ENCODE data around the gene DGCR2.

GRCh38 chr22:19065298-19065859 is 56.8 kb downstream of the DGCR2 start:
- no peak for TF ChIP-seq POLR2A (IDR thresholded peaks at IDR 0.05; ENCODE audit: control extremely low read depth in 1 of 2, low read depth in 2 of 2, low read length in 2 of 2)
- no peak for TF ChIP-seq BRCA1 (IDR thresholded peaks at IDR 0.05; ENCODE audit: low read depth, low read length)
- TF ChIP-seq, protein P1, sequence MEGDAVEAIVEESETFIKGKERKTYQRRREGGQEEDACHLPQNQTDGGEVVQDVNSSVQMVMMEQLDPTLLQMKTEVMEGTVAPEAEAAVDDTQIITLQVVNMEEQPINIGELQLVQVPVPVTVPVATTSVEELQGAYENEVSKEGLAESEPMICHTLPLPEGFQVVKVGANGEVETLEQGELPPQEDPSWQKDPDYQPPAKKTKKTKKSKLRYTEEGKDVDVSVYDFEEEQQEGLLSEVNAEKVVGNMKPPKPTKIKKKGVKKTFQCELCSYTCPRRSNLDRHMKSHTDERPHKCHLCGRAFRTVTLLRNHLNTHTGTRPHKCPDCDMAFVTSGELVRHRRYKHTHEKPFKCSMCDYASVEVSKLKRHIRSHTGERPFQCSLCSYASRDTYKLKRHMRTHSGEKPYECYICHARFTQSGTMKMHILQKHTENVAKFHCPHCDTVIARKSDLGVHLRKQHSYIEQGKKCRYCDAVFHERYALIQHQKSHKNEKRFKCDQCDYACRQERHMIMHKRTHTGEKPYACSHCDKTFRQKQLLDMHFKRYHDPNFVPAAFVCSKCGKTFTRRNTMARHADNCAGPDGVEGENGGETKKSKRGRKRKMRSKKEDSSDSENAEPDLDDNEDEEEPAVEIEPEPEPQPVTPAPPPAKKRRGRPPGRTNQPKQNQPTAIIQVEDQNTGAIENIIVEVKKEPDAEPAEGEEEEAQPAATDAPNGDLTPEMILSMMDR (IDR thresholded peaks at IDR 0.05; ENCODE audit: control extremely low read depth in 1 of 3, insufficient read depth in 1 of 3, low read depth in 1 of 3, low read length in 3 of 3), result no peak
- TF ChIP-seq SRF (IDR thresholded peaks at IDR 0.05; ENCODE audit: low read depth, low read length), result no peak
- TF ChIP-seq EZH2 (IDR thresholded peaks at IDR 0.05; ENCODE audit: low read depth, low read length, severe bottlenecking), result no peak

All from H1 (cell line).